Measurements from ENCODE around the gene PCGF1.
A peak's percentile ranks its signal among the peaks of the same experiment; 100 is the strongest.

PCGF1 gene

DNA sequence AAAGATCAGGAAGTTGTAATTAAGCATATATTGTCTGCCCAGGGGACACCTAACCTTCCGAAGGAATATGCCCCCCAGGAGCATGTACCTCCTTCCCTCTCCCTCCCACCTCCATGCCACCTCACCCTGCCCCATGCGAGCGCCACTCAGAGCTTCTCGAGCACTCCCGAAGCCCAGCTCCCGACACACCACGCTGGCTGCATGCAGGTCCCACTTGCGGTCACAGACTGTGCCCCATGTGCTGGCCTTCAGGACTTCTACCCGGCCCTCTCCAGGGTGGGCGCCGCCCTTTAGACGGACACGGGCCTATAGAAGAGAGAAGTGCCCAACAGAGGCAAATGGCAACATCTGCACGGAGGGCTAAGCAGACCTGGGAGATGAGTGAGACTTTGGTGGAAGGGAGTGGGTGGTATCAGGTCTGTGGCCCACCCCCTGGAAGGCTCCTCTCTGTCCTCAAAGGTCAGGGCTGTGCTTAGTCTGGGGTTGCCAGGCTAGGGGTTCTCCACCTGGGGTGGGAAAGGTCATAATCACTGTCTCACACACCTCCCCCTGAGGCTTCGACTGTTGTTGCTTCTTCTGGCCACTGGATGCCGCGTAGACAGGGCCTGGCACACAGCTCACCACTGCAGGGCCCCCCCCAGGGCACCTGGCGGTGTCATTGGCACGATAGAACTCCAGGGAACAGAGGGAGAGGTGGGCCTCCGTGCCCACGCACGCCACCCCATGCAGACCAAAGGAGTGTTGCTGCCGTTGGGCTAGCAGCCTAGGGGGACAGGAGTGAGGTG, 28.9 kb upstream of the PCGF1 start:
- DNase-seq: no peak

DNA sequence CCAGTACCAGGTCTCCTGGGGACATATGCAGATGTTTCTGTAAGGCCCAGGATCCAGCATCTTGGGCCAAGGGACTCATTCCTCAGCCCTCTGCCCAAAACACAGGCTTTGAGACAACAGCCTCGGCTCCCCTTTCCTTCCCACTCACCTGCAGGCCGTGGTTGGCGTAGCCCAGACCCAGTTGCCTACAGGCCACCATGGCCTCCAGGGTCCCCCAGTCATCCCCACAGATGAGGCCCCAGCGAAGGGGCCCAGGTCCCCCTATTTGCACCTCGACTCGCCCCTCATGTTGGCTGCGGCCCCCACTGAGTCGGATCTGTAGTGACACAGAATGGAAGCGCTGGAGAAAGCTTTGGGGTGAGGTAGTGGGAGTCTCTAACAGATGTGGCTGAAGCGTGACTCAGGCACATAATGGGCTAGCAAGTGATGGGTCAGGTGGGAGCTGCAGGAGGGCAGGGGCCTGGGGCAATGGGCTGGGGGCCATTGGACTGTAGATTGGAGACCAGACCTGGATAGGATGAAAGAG, 28.0 kb upstream of the PCGF1 start:
- no peak for DNase-seq

DNA sequence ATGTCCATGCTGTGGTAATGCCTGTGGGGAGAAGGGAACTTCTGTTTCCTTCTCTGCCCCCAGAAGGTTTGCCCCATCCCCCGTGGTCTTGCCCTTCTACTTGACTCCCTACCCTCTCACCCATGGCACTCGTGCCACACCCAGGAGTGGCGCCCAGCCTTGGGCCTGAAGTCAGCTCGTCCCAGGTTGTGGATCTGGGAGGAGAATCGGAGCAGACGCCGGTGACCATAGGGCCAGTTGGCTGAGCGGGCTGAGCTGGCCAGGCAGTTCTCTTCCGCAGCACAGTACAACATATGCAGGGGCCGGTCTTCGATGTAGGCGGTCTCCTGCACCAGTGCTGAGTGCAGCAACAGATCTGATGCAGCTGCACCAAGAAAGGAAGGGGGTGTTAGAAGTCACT, 26.9 kb upstream of the PCGF1 start:
- no peak for DNase-seq

DNA sequence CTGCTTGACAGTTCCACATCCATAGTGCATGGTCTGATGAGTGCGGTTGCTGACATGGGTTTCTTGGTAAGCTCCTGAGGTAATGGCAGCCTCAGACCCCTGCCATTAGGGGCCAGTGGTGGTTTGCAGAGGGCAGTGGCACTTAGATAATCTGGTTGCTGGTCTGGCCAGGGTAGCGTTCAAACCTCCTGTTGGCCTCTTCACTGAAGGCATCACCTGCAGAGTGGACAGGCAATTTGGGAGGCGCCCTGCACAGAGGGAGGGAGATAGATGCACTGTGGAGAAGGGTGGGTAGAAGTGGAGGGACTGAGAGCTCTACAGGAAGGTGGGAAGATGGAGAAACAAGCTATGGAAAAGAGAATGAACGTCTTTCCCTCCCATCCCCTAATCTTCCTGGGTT, 26.0 kb upstream of the PCGF1 start:
- no peak for DNase-seq

DNA sequence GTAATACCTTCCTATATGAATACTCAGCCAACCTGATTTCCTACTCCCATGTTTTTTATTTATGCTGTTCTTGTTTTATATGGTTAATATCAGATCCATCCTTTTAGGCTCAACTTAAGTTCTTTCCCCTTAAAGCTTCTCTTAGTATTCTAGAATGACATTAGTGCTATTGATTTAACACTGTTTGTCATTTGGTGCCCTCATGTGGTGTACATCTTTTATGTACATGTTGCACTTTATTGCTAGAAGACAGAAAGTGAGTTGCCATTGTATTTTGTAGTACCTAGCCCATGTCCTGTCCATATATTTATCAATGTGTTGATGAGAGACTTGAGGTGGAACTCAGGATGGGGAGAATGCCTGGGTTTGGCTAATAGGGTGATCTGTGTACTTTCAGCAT, 24.7 kb upstream of the PCGF1 start:
- DNase-seq: no peak

DNA sequence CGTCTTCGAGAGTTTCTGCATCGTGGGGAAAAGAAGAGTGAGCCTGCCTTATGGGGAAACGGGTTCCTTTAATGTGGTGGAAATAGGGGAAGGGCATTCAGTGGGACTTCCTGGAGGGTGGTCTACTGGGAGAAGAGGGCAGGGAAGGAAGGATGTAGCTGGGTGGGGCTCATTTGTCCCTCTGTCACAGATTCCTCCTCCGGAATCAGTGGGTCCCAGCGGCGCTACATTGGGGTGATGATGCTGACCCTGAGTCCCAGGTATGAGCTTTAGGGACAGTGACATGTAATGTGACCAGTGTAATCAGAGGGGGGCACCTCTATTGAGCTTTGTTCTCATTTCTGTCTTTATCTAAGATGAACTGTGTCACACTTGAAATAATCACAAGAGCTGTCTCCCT, 24.2 kb upstream of the PCGF1 start:
- no peak for DNase-seq

DNA sequence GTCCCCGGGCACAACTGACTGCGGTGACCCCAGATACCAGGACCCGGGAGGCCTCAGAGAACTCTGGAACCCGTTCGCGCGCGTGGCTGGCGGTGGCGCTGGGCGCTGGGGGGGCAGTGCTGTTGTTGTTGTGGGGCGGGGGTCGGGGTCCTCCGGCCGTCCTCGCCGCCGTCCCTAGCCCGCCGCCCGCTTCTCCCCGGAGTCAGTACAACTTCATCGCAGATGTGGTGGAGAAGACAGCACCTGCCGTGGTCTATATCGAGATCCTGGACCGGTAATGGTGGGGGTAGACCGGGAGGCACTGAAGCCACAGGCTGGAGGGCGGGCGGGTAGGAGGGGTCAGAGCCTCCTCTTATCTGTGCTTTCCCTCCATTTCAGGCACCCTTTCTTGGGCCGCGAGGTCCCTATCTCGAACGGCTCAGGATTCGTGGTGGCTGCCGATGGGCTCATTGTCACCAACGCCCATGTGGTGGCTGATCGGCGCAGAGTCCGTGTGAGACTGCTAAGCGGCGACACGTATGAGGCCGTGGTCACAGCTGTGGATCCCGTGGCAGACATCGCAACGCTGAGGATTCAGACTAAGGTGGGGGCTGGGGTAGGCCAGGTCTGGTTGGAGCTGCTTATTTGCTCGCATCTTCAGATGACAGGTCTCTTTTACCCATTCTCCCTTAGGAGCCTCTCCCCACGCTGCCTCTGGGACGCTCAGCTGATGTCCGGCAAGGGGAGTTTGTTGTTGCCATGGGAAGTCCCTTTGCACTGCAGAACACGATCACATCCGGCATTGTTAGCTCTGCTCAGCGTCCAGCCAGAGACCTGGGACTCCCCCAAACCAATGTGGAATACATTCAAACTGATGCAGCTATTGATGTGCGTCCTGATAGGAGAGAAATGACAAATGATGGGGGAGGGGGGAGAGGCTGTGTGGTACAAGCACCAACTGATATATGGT, 23.0 kb upstream of the PCGF1 start:
- peak in 7 of 14 donors; percentile 19 to 67 (median 46) for DNase-seq

DNA sequence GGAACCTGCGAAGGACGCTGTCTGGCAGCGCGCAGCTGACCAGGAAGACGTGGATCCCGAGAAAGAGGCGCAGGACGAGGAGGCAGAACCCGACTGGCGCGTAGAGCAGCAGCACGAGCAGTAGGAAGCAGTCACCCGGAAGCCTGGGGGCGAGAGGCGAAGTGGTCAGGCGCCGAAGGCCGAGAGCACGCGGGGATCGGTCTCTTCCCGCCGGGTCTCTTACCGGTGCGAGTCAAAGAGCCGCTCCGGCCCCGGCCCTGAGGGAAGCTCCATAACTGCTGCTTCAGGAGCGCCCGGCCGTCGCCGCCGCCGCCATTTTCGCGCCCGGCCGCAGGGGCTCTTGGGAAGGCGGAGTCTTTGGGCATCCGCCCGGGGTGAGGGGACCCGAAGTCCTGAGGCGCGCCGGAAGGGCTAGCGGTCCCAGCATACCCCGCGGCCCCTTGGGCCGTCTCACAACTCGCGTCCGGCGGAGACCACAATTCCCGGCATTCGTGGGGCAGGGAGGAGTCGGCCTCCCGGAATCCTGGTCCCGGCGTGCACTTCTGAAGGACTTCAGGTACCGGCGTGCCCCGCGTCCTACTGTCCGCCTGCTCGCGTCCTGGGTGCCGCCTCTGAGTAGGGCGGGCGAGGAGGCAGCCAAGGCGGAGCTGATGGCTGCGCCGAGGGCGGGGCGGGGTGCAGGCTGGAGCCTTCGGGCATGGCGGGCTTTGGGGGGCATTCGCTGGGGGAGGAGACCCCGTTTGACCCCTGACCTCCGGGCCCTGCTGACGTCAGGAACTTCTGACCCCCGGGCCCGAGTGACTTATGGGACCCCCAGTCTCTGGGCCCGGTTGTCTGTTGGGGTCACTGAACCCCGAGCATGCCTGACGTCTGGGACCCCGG, 22.1 kb upstream of the PCGF1 start, which contains the start of the genes AUP1 and HTRA2:
Gene AUP1, minus strand, starts transcription at position 350 of the 882 bp plus-strand sequence. Its CDS starts 77 bp downstream, at position 273.
Gene HTRA2, plus strand, starts transcription at position 577 of the 882 bp plus-strand sequence. Its CDS starts 74 bp downstream, at position 651.
- DNase-seq: peak; percentile 88 to 100 (median 98)

DNA sequence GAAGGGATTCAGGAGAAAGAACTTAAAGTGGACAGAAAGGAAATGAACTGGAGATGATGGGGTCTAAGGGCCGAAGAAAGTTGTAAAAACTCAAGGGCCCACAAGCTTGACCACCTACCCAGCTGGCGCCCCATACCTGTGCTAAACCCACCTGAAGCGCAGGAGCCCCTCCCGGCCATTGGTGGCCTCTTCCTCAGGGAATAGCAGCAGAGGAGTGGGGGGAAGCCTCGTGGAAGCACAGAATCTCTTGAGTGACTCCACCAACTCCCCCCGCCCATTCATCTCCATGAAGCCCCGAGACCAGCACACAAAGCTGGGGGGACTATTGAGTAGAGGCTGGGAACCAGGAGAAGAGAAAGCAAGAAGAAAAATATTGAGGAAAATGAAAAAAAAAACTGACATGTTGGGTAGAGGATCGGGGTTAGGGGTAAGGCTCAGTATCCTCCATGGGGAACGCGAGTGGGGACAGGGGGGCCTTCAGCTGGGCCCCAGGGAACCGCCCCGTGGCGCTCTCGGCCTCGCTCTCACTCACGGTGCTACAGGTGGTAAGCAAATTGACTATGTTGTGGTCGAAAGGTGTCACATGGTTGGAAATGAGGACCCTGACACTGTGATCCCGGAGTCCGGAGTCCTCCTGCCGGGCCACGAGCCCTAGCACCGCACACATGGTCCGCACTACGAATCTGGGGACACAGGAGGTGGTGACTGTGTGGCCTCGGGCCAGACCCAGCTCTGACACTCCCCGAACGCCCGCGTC, 21.3 kb upstream of the PCGF1 start:
- DNase-seq: no peak

DNA sequence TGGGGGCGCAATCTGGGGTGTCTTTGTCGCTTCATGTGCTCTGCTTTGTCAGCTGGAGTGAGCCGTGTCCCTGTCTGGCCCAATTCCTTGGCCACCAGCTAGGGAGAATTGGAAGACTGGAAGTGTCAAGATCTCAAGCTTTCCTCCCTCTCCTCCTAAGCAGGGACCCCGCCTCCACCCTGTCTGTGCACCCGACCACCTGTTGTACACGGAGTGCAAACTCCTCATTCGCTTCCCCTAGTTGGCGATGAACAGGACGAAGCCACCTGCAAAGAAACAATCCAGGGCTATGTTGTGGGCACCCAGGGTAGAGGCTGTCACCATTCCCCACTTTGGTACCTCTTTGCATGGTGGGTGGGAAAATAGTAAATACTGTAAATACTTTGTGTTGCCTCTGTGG, 20.2 kb upstream of the PCGF1 start:
- no peak for DNase-seq

DNA sequence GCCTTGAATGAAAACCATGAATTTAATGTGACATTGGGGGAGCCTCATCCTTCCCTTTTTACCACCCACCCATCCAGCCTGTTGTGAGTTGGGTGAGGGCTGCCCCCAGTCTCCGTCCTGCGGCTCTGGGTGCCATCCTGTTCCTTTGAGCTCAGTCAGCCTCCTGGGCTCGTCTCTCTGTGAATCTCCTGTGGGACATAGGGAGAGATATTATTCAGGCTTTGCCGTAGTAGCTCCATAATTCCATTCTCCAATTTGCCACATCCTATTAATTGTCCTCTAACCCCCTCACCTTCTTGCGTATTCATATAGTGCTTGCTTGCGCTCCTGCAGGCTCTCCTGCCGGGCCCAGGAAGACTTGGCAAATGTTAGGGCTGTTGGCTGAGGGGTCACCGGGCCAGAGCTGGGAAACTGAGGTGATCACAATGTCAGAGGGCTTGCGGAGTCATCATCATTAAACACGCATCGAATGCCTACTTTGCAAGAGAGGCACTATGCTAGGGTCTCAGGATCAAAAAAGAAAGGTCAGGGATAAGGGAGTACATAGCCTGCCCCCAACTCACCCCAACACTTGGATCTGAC, 19.2 kb upstream of the PCGF1 start:
- DNase-seq: no peak

DNA sequence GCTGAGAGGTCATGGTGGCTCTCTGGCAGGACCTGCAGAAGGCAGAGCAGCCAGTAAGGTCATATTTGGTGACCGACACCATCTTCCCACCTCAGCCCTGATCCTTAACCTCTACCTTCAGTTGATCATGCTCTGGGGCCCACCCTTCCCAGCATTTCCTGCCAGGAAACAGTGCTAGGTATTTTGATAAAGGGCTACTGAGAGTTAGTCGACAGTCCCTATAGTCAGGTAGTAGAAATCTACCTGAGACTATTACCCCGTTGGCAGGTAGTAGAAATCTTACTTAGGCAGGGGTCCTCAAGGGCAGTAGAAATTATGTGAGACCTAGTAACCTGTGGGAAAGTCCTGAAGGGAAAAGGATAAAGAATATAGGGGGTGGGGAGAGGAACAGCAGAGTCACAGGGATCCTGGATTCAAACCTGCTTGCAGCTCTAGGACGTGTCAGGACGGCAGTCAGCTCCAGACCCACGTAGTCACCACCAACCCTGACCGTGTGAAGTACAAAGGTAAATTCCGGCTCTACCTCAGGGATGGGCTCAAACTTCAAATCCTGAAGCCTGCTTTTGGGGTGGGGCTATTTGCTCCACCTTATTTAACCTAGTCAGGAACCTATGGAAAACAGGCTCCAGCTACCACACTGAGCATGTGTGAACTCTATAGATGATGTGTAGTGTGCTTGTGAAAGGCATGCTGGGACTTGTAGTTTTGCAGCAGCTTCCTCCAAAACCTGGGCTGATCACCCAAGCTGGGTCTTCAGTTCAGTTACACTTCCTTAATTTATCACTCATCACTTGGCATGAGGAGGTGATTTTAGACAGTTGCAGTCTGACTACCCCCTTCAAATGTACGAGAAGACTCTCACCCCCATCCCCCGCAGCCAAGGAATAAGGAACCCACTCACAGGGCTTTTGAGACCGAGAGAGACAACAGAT, 18.5 kb upstream of the PCGF1 start, which contains the start of gene DQX1:
Gene DQX1, minus strand, starts transcription at position 515 of the 932 bp plus-strand sequence. Its CDS starts 502 bp downstream, at position 13.
- no peak for DNase-seq

DNA sequence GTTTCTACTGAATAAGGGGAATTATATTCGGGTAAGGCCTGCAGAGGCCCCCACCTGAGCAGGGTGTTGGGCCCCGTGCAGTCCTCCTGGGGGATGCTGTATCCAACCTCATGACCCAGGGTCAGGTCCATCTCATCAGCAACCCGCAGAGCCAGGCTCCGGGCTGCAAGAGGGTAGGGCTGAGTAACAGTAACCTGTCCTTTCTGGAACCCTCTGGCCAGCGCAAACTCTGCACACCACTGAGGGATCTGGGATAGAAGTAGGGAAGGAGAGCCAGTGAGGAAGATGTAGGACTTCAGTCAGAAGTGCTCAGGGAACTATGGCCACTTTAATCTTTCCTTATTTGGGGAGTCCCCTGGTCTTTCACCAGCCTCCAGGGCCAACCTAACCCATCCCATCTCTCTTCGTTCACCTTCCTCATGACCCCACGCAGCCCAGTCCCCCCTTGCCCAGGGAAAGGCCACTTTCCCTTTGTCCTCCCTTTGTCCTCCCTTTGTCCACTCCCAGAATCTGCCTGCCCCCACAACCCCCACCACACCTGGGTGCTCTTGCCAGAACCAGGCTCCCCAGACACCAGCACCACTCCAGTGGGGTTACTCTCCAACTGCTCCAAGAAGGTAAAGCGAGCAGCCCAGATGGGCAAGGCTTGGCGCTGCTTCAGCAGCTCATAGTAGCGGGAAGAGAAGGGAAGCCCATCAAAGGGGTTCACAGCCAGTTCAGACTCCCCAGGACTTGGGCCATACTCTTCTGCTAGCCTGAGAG, 17.6 kb upstream of the PCGF1 start:
- DNase-seq: no peak

DNA sequence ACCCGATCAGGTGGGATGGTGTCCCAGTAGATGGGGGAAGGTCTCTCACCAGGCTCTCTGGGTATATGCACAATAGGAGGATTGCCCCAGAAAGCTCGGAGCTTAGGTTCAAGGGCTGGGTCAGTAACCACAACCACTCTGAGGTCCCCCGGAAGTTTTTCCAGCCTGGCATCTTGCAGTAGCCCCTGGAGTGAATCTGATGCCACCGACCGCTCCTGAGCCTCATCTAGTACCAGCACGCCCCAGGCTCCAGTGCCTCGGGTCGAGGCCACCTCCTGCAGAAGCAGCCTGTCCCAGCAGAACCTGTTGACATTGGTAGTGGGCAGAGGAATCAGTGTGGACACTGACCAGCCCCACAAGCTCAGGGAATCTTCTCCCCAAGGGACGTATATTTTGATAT, 16.5 kb upstream of the PCGF1 start:
- no peak for DNase-seq

DNA sequence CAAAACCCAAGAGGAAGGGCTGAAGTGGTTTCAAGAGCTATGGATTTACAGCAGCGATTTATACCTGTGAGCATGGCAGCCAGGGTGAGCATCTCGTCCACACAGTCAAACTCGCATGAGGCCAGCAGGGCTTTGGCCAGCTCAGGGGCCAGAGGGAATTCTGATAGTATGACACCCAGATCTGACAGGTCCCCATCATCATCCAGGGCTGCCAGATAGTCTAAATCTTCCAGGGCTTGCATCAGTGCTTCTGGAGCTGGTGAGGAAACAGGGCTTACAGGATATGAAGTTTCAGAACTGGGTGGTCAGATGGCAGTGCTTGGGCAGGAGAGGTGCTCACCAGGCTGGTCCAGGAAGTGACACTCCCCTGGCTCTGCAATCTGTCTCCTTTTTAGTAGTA, 15.0 kb upstream of the PCGF1 start:
- DNase-seq: no peak

DNA sequence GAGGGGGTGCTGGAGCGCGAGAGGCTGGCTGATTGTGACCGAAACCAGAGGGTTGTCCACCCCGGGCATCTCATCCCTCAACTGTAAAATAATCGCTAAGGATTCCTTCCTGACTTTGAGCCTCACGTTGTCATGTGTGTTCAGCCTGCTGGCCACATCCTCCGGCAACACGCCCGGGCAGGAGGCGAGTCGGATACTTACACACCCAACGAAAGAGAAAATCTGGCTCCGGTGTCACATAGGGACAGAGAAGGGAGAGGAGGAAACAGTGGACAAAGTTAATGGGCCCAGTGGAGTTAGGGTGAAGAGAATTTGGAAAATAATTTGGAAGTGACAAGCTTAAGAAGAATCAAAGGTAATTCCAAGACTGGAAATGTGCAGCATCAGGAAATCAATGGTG, 9.2 kb upstream of the PCGF1 start:
- DNase-seq: no peak

DNA sequence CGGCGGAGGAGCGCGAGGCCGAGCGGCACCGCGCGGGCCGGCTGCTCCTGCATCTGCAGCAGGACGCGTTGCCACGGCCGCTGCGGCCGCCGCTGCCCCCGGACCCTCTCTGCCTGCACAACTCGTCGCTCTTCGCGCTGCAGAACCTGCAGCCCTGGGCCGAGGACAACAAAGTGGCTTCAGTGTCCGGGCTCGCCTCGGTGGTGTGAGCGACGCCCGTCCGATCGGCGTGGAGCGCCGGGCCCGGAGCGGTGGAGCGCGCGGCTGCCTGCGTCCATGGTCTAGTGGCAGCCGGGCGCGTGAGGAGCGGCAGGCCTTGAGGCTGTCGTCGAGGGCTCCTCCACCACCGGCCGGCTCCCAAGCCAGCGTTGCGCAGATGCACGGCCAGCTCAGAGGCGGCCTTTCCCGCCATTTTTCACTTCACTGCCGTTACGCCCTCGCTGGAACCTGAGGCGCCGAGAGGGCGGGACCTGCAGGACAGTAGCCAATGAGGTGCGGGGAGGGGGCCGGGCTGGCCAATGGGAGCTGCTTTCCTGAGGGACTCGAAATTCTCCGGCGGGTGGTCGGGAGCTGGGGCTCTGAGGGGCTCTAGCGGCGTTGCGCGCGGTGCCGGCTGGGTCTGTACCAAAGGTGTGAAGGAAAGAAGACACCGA, 8.6 kb upstream of the PCGF1 start:
- DNase-seq: peak in 6 of 14 donors; percentile 2 to 39 (median 6)

All from C1 segment of cervical spinal cord (tissue), 14 donors.